Body of pancreas (tissue), 4 donors: ENCODE data around the gene RNF224. TPM values are rescaled to one million over a fixed set of nuclear protein-coding genes. Genes with fewer than 3 reads are reported as not detected.
A peak's percentile ranks its signal among the peaks of the same experiment; 100 is the strongest.

Source experiments
- ATAC-seq: fragments of 150-250 bp; one replicate; pipeline ENCODE4 v1.9.1; 2016
- DNase-seq, 4 donors: peaks; one replicate each; pipeline ENCODE4 v3.0.0-alpha.2; 2019
- H3K27ac ChIP-seq, 4 donors: fragments of 200-600 bp; sonication (generic); 1 replicate in 3 of 4; 2 replicates in 1 of 4; pipeline versions ENCODE4 v1.5.1 to v1.6.1; 2016 to 2019; ENCODE audit warnings: mild to moderate bottlenecking in 1 of 4, mixed read lengths in 1 of 4, moderate library complexity in 1 of 4
- H3K27me3 ChIP-seq, 2 donors: fragments of 200-600 bp; sonication (generic); one replicate each; pipeline ENCODE4 v1.6.0; 2016; ENCODE audit warnings: mild to moderate bottlenecking in 1 of 2
- H3K36me3 ChIP-seq, 2 donors: fragments of 200-600 bp; sonication (generic); replicated peaks in 1 of 2; 2 replicates each; pipeline ENCODE4 v1.5.1; 2016; ENCODE audit warnings: low read depth in 2 of 2; ENCODE audit not compliant: insufficient read depth in 1 of 2
- H3K4me1 ChIP-seq: fragments of 200-600 bp; sonication (generic); one replicate; pipeline ENCODE4 v1.6.0; 2016
- H3K4me3 ChIP-seq, 2 donors: fragments of 200-600 bp; sonication (generic); 1 replicate in 1 of 2; 2 replicates in 1 of 2; pipeline ENCODE4 v1.5.1; 2016 to 2019
- H3K9me3 ChIP-seq, 3 donors: fragments of 200-600 bp; sonication (generic); 1 replicate in 2 of 3; 2 replicates in 1 of 3; pipeline ENCODE4 v1.5.1; 2016
- POLR2A ChIP-seq, 3 donors: fragments of 450-650 bp; IDR thresholded peaks; one replicate each; pipeline ENCODE4 v1.6.1; 2016; ENCODE audit warnings: antibody characterized with exemption in 3 of 3, mild to moderate bottlenecking in 2 of 3
- WGBS, 2 donors: methylation state at CpG; one replicate each; pipeline ENCODE4 v1.1.5; 2017; 5-methylcytosine and 5-hydroxymethylcytosine counted together
- intact Hi-C: fragments of 100-400 bp; cut with DNase I; formaldehyde crosslinking; loops from one replicate; pipeline ENCODE4 v1.15.1; 2023
- total RNA-seq, 2 donors: library from RNA; depleted of rRNA; stranded (reverse); fragments of >200 nt; gene quantifications; one replicate each; pipeline ENCODE4 v1.1.0, GENCODE V29; 2016
- TF ChIP-seq, protein P1 (sequence below), 7 experiments: fragments of 450-650 bp in 4 of 7; fragments of 200-600 bp in 3 of 7; sonication (generic) in 3 of 7; IDR thresholded peaks; one replicate each; pipeline ENCODE4 v1.5.1; 2016 to 2019; ENCODE audit warnings: antibody characterized with exemption in 7 of 7

The RNF224 gene
- total RNA-seq, 2 donors from 2014 or later: 0.26 TPM; not detected in 1

DNA sequence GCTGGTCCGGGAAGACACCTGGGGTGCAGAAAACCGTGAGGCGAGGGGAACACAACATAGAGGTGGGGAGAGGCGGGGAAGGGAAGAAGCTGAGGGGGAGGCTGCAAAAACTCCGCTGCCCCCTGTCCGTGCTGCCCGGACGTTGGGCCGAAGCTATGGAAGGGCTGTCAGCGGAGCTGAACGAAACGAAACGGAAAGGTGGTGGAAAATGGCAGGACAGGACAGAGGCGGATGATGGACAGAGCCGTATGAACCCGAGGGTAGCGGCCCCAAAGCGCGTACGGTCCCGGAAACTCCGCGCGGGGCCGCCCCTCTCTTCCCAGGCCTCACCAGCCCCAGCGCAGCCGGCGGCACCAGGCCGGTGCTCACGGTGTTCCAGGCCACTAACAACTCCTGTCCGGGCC is 39.2 kb upstream of the RNF224 start:
- DNase-seq: no peak
- intact Hi-C loops: no loop called here
- no peak for ATAC-seq
- peaks cover 8 to 11% of the 10 kb centered on the region in 2 donors for H3K36me3 ChIP-seq
- H3K4me3 ChIP-seq: peak overlapping the region; percentile 79 to 90
- peaks cover 68% of the 10 kb centered on the region for H3K4me1 ChIP-seq
- H3K27ac ChIP-seq: peak overlapping the region; percentile 93 to 99 (median 95)
- H3K9me3 ChIP-seq: no peaks in the 10 kb centered on the region
- TF ChIP-seq, protein P1, sequence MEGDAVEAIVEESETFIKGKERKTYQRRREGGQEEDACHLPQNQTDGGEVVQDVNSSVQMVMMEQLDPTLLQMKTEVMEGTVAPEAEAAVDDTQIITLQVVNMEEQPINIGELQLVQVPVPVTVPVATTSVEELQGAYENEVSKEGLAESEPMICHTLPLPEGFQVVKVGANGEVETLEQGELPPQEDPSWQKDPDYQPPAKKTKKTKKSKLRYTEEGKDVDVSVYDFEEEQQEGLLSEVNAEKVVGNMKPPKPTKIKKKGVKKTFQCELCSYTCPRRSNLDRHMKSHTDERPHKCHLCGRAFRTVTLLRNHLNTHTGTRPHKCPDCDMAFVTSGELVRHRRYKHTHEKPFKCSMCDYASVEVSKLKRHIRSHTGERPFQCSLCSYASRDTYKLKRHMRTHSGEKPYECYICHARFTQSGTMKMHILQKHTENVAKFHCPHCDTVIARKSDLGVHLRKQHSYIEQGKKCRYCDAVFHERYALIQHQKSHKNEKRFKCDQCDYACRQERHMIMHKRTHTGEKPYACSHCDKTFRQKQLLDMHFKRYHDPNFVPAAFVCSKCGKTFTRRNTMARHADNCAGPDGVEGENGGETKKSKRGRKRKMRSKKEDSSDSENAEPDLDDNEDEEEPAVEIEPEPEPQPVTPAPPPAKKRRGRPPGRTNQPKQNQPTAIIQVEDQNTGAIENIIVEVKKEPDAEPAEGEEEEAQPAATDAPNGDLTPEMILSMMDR (IDR thresholded peaks at IDR 0.05): no peak
- no peak for TF ChIP-seq POLR2A (IDR thresholded peaks at IDR 0.05)
- 1% methylated on average over 25 to 31 of the region's 31 CpGs for WGBS, 2 donors
- H3K27me3 ChIP-seq: no peaks in the 10 kb centered on the region

DNA sequence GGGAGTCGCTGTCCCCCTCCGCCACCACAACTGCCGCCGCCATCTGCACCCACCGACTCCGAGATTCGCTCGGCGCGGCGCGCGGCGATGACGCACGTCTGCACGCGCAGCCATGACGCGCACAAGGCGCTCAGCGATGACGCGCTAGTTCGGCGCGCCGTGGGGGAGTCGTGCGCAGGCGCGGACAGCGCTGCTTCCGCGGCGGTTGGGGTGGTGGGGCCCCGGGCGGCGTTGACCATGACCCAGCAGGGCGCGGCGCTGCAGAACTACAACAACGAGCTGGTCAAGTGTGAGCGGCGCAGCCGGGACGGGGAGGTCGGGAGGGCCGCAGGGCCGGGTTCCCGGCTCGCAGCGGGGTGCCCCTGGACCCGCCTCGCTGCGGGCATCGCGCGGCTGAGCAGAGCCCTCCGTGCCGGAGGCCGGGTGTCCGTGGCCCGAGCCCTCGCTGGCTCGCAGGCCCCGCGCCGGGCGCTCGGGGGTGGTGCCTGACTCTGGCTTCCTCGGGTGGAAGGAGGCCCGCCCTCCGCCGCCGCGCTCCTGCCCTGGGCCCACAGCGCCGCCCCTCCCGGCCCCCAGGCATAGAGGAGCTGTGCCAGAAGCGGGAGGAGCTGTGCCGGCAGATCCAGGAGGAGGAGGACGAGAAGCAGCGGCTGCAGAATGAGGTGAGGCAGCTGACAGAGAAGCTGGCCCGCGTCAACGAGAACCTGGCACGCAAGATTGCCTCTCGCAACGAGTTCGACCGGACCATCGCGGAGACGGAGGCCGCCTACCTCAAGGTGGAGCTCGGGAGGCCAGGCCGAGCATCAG is 38.6 kb upstream of the RNF224 start, which contains the start of the genes ANAPC2 and SSNA1:
TSS of gene ANAPC2 (minus strand) at position 71 of the 807 bp plus-strand sequence. CDS start at position 43, 28 bp downstream.
TSS of gene SSNA1 (plus strand) at position 187 of the 807 bp plus-strand sequence. CDS start at position 238, 51 bp downstream.
- Histone ChIP-seq H3K36me3 (peaks cover 3 to 6% of the 10 kb centered on the region in 2 donors), H3K27ac (peak within 1 kb of the TSS; percentile 93 to 99 (median 95)), H3K27me3 (no peaks in the 10 kb centered on the region), H3K4me3 (peak within 1 kb of the TSS; percentile 79 to 90), H3K4me1 (peaks cover 74% of the 10 kb centered on the region), H3K9me3 (no peaks in the 10 kb centered on the region)
- intact Hi-C loops: no loop called here
- DNase-seq (peak; percentile 94), ATAC-seq (peak; percentile 87)
- peak; percentile 86 to 87 (median 86) for TF ChIP-seq POLR2A (IDR thresholded peaks at IDR 0.05)
- TF ChIP-seq, protein P1 (IDR thresholded peaks at IDR 0.05): peak in 4 of 7 experiments; percentile 49 to 63 (median 54)
- 0% methylated on average over 6 to 94 of the region's 98 CpGs for WGBS, 2 donors

DNA sequence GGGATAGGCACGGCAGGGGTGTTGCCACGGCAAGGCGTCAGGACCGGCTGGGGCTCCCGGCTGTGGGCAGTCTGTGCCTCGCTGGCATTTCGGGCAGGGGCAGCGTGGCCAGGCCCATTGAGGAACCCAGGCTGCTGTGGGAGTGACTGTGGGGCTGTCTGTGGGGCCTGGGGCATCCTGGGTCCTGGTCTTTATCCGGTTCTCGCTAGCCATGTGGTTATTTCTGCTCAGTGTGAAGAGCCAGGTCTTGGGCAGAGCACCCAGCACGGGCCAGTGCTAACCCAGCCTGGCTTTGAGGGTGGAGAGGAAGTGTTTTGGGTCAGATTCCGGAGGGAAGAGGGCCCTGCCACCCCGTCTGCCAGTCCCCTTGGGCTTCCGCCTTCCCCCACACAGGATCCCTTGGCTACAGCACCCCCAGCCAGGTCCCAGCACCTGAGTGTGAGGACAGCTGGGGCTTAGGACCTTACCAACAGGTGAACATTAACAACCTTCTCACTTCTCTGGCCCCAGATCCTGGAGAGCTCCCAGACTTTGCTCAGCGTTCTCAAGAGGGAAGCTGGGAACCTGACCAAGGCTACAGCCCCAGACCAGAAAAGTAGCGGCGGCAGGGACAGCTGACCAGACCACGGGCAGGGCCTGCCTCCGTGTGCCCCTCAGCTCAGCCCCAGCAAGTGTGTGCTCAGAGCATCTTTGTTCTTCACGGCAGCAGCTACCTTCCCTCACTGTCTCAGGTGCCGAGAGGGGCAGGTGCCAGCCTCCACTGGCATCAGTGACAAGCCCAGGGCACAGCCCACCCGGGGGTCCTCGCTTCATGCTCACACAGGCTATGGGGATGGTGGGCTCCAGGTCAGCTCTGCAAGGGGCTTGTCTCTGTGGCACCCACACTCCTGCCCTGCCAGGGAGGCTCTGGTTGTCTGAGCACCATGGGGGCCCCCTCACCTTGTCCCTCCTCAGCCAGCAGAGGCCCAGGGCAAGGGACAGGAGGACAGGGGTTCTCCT is 37.7 kb upstream of the RNF224 start:
- TF ChIP-seq, protein P1 (IDR thresholded peaks at IDR 0.05): peak in 1 of 7 experiments; percentile 23
- no peak for TF ChIP-seq POLR2A (IDR thresholded peaks at IDR 0.05)
- Histone ChIP-seq H3K27ac (peak overlapping the region; percentile 93 to 99 (median 95)), H3K27me3 (no peaks in the 10 kb centered on the region), H3K9me3 (no peaks in the 10 kb centered on the region), H3K4me1 (peaks cover 83% of the 10 kb centered on the region), H3K36me3 (peaks cover 0 to 4% of the 10 kb centered on the region in 2 donors), H3K4me3 (peak overlapping the region; percentile 79 to 90)
- intact Hi-C loops: loop anchor here (5.0 kb wide), 1 partner anchor 43 kb away; the partner anchor contains the start of gene SLC34A3
- DNase-seq (peak; percentile 50 to 68 (median 67)), ATAC-seq (peak; percentile 3)
- WGBS, 2 donors: 7 to 14% methylated on average over 3 to 23 of the region's 23 CpGs

DNA sequence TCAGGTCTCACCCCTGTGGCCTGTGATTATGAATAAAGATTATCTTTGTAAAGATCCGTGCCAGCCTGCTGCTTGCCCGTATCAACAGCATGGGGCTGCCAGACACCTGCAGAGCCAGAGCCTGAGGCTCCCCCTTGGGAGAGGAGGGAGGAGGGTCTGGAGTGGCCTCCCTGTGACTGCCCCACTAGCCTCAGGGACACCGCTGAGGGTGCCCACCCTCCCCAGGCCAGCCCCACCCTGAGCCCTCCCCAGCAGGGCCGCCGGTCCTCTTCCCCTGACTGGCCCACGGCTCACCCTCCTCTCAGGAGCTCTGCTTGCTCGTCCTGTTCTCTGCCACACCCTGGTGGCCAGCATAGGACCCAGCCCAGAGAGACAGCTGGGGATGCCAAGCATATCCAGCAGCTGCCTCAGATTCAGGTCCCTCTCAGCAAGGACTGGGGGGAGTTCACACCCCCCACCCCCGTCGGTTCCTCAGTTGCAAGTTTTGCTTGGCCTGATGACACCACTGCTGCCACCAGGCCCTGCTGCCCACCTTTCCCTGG is 36.9 kb upstream of the RNF224 start:
- 20 to 25% methylated on average over 1 to 9 of the region's 9 CpGs for WGBS, 2 donors
- peak overlapping the region; percentile 93 to 99 (median 95) for H3K27ac ChIP-seq
- peaks cover 91% of the 10 kb centered on the region for H3K4me1 ChIP-seq
- no peak overlapping the region for H3K4me3 ChIP-seq
- no peaks in the 10 kb centered on the region for H3K27me3 ChIP-seq
- intact Hi-C loops: loop anchor here (5.0 kb wide), 1 partner anchor 42 kb away; the partner anchor contains the start of gene SLC34A3
- TF ChIP-seq POLR2A (IDR thresholded peaks at IDR 0.05): no peak
- TF ChIP-seq, protein P1 (IDR thresholded peaks at IDR 0.05): peak in 4 of 7 experiments; percentile 24 to 38 (median 26)
- ATAC-seq: no peak
- H3K36me3 ChIP-seq: peaks cover 0 to 3% of the 10 kb centered on the region in 2 donors
- no peaks in the 10 kb centered on the region for H3K9me3 ChIP-seq
- DNase-seq: peak in 2 of 4 donors; percentile 47 to 57
